ENCODE measurements around the gene CDK5RAP2. TPM values are rescaled to one million over a fixed set of nuclear protein-coding genes. Genes with fewer than 3 reads are reported as not detected.

CDK5RAP2 gene
- total and polyA plus RNA-seq, 2 donors (not counting 1 experiment from before 2014, with no cell fraction given), result 17.7 to 48.6 TPM

GRCh38 chr9:120376101-120376500, 203.9 kb downstream of the CDK5RAP2 start:
- no peaks in the 10 kb centered on the region for H4K20me1 ChIP-seq (ENCODE audit: control insufficient read depth, extremely low read depth, insufficient read depth, low read length)
- H3K9ac ChIP-seq (ENCODE audit: insufficient read depth, low read length), result no peak overlapping the region

GRCh38 chr9:120375316-120375715, 204.7 kb downstream of the CDK5RAP2 start:
- Histone ChIP-seq H3K4me1 (ENCODE audit: control insufficient read depth, extremely low read depth, insufficient read depth, low read length) (peaks cover 10% of the 10 kb centered on the region), H3K27me3 (ENCODE audit: control insufficient read depth, insufficient read depth, low read length) (no peaks in the 10 kb centered on the region), H3K27ac (ENCODE audit: insufficient read depth, low read length) (no peak overlapping the region), H3K79me2 (ENCODE audit: control insufficient read depth, insufficient read depth, low read length) (no peaks in the 10 kb centered on the region), H3K4me3 (replicated peaks in 1 of 4; ENCODE audit: control extremely low read depth in 1 of 4, insufficient read depth in 1 of 4, low read depth in 3 of 4, low read length in 4 of 4) (no peak overlapping the region), H2AFZ (ENCODE audit: low read length) (no peak overlapping the region), H3K36me3 (ENCODE audit: control insufficient read depth, insufficient read depth, low read length) (no peaks in the 10 kb centered on the region), H3K9me3 (ENCODE audit: control insufficient read depth, insufficient read depth, low read depth, low read length) (no peaks in the 10 kb centered on the region), H3K4me2 (ENCODE audit: extremely low read depth, insufficient read depth, low read length) (no peak overlapping the region), H4K20me1 (ENCODE audit: control insufficient read depth, extremely low read depth, insufficient read depth, low read length) (no peaks in the 10 kb centered on the region), H3K9ac (ENCODE audit: insufficient read depth, low read length) (no peak overlapping the region)
- DNase-seq (ENCODE audit: low read depth in 2 of 2), result no peak
- TF ChIP-seq EZH2 (IDR thresholded peaks at IDR 0.05; ENCODE audit: low read length, missing control alignments) (no peak), CTCF (conservative IDR thresholded peaks at IDR 0.05 in 1 of 2, IDR thresholded peaks at IDR 0.05 in 1 of 2; ENCODE audit: low read depth in 1 of 2, low read length in 2 of 2) (no peak)

More at GRCh38 chr9:120376101-120376500, 203.9 kb downstream of the CDK5RAP2 start:
- Histone ChIP-seq H2AFZ (ENCODE audit: low read length) (no peak overlapping the region), H3K4me1 (ENCODE audit: control insufficient read depth, extremely low read depth, insufficient read depth, low read length) (peaks cover 10% of the 10 kb centered on the region), H3K27me3 (ENCODE audit: control insufficient read depth, insufficient read depth, low read length) (no peaks in the 10 kb centered on the region), H3K36me3 (ENCODE audit: control insufficient read depth, insufficient read depth, low read length) (no peaks in the 10 kb centered on the region), H3K4me2 (ENCODE audit: extremely low read depth, insufficient read depth, low read length) (no peak overlapping the region), H3K27ac (ENCODE audit: insufficient read depth, low read length) (no peak overlapping the region), H3K4me3 (replicated peaks in 1 of 4; ENCODE audit: control extremely low read depth in 1 of 4, insufficient read depth in 1 of 4, low read depth in 3 of 4, low read length in 4 of 4) (no peak overlapping the region), H3K79me2 (ENCODE audit: control insufficient read depth, insufficient read depth, low read length) (no peaks in the 10 kb centered on the region), H3K9me3 (ENCODE audit: control insufficient read depth, insufficient read depth, low read depth, low read length) (no peaks in the 10 kb centered on the region)
- TF ChIP-seq CTCF (conservative IDR thresholded peaks at IDR 0.05 in 1 of 2, IDR thresholded peaks at IDR 0.05 in 1 of 2; ENCODE audit: low read depth in 1 of 2, low read length in 2 of 2), result no peak
- no peak for TF ChIP-seq EZH2 (IDR thresholded peaks at IDR 0.05; ENCODE audit: low read length, missing control alignments)
- no peak for DNase-seq (ENCODE audit: low read depth in 2 of 2)

- H3K27ac ChIP-seq (ENCODE audit: insufficient read depth, low read length), result no peak overlapping the region
- H3K27me3 ChIP-seq (ENCODE audit: control insufficient read depth, insufficient read depth, low read length), result no peaks in the 10 kb centered on the region
- TF ChIP-seq CTCF (conservative IDR thresholded peaks at IDR 0.05 in 1 of 2, IDR thresholded peaks at IDR 0.05 in 1 of 2; ENCODE audit: low read depth in 1 of 2, low read length in 2 of 2), result no peak
- TF ChIP-seq EZH2 (IDR thresholded peaks at IDR 0.05; ENCODE audit: low read length, missing control alignments), result no peak
- H3K79me2 ChIP-seq (ENCODE audit: control insufficient read depth, insufficient read depth, low read length), result no peaks in the 10 kb centered on the region
- DNase-seq (ENCODE audit: low read depth in 2 of 2), result no peak
- no peak overlapping the region for H2AFZ ChIP-seq (ENCODE audit: low read length)
- peaks cover 10% of the 10 kb centered on the region for H3K4me1 ChIP-seq (ENCODE audit: control insufficient read depth, extremely low read depth, insufficient read depth, low read length)
- no peak overlapping the region for H3K4me2 ChIP-seq (ENCODE audit: extremely low read depth, insufficient read depth, low read length)
- H3K9ac ChIP-seq (ENCODE audit: insufficient read depth, low read length), result no peak overlapping the region
- no peaks in the 10 kb centered on the region for H3K9me3 ChIP-seq (ENCODE audit: control insufficient read depth, insufficient read depth, low read depth, low read length)
- no peaks in the 10 kb centered on the region for H4K20me1 ChIP-seq (ENCODE audit: control insufficient read depth, extremely low read depth, insufficient read depth, low read length)
- no peak overlapping the region for H3K4me3 ChIP-seq (replicated peaks in 1 of 4; ENCODE audit: control extremely low read depth in 1 of 4, insufficient read depth in 1 of 4, low read depth in 3 of 4, low read length in 4 of 4)
- no peaks in the 10 kb centered on the region for H3K36me3 ChIP-seq (ENCODE audit: control insufficient read depth, insufficient read depth, low read length)
Measured at GRCh38 chr9:120374817-120375216, 205.2 kb downstream of the CDK5RAP2 start.

Data from fibroblast of lung (primary cell).